Breast epithelium (tissue), 3 donors: Measurements from ENCODE around the gene RGS12.

Experiments
- CTCF ChIP-seq, 3 donors: fragments of 450-650 bp; IDR thresholded peaks; one replicate each; pipeline ENCODE4 v1.5.1; 2016 to 2017; ENCODE audit warnings: antibody characterized with exemption in 3 of 3, mild to moderate bottlenecking in 3 of 3, moderate library complexity in 3 of 3
- POLR2A ChIP-seq: fragments of 450-650 bp; IDR thresholded peaks from one replicate; pipeline ENCODE4 v1.6.1; 2016; ENCODE audit warnings: antibody characterized with exemption, mild to moderate bottlenecking, moderate library complexity

GRCh38 chr4:3303565-3303824 is 10.7 kb downstream of the RGS12 start:
- TF ChIP-seq POLR2A = no peak
- no peak for TF ChIP-seq CTCF (IDR thresholded peaks at IDR 0.05)
